Measurements from ENCODE around the gene EIPR1. TPM values are rescaled to one million over a fixed set of nuclear protein-coding genes. Genes with fewer than 3 reads are reported as not detected.

Gene EIPR1
- total and polyA plus RNA-seq, 2 of the 4 experiments (the other 2 are of a cell fraction): 46.5 to 67.4 TPM

- H3K36me3 ChIP-seq (ENCODE audit: control insufficient read depth, insufficient read depth, low read length): peaks cover 5% of the 10 kb centered on the region; the same call in 1 of the 2 replicates
- dilution Hi-C loops (cut with HindIII; ENCODE audit: low sequenced_read_pairs, unreplicated experiment): no loop called here
These were observed 119.8 kb downstream of the EIPR1 start for GRCh38 chr2:3257826-3258225.

More at GRCh38 chr2:3257826-3258225, 119.8 kb downstream of the EIPR1 start:
- no peak overlapping the region for H3K23ac ChIP-seq (ENCODE audit: low read depth, low read length)
- H2AK9ac ChIP-seq (replicated peaks; ENCODE audit: low read depth, low read length, poor library complexity): no peak overlapping the region
- H2AK5ac ChIP-seq (ENCODE audit: low read depth, low read length): no peak overlapping the region
- no peak overlapping the region for H4K91ac ChIP-seq (ENCODE audit: insufficient read depth, low read depth, low read length)
- no peak overlapping the region for H4K5ac ChIP-seq (ENCODE audit: low read depth, low read length)
- no peak overlapping the region for H3K18ac ChIP-seq (ENCODE audit: low read depth, low read length)
- POLR2A ChIA-PET (ENCODE audit: unreplicated experiment): no interaction called here
- H3K79me1 ChIP-seq (ENCODE audit: low read depth in 1 of 2, low read length in 2 of 2): peaks cover 2 to 6% of the 10 kb centered on the region in 2 experiments; a peak in 2 of 4 replicates
- H3K27me3 ChIP-seq (ENCODE audit: control insufficient read depth, insufficient read depth, low read length): no peaks in the 10 kb centered on the region
- H3K56ac ChIP-seq (ENCODE audit: extremely low read depth, insufficient read depth, low read length): no peak overlapping the region
- WGBS, 2 experiments (ENCODE audit: extremely low coverage in 2 of 2, insufficient read length in 1 of 2): 100% methylated on average over 1 of the region's 8 CpGs; no CpG with 5 or more reads in 1 of the 2 experiments
- H3K14ac ChIP-seq (replicated peaks; ENCODE audit: low read depth, low read length): no peak overlapping the region
- H3K4me3 ChIP-seq (ENCODE audit: insufficient read depth, low read depth, low read length): no peak overlapping the region
- in situ Hi-C loops (cut with MboI; ENCODE audit: low sequenced_read_pairs): no loop called here
- no peak overlapping the region for H2AFZ ChIP-seq (replicated peaks; ENCODE audit: low read length, poor library complexity)
- H2BK15ac ChIP-seq (ENCODE audit: low read depth, low read length): no peak overlapping the region
- ATAC-seq (ENCODE audit: low read depth): no peak
- H3K4me1 ChIP-seq (ENCODE audit: control insufficient read depth, insufficient read depth, low read length): no peaks in the 10 kb centered on the region; the same call in 1 of the 2 replicates
- no peak overlapping the region for H3K9ac ChIP-seq (ENCODE audit: low read depth, low read length)
- no peaks in the 10 kb centered on the region for H3K9me3 ChIP-seq (ENCODE audit: control insufficient read depth, insufficient read depth, low read length)
- no peak for TF ChIP-seq CEBPB (IDR thresholded peaks at IDR 0.05; ENCODE audit: low read depth, low read length)
- no peak for TF ChIP-seq MAZ (IDR thresholded peaks at IDR 0.05; ENCODE audit: borderline replicate concordance, low read depth, low read length)
- TF ChIP-seq SMC3 (IDR thresholded peaks at IDR 0.05; ENCODE audit: low read depth, low read length): no peak
- no peak for TF ChIP-seq ELK1 (IDR thresholded peaks at IDR 0.05; ENCODE audit: borderline replicate concordance, low read depth, low read length)
- TF ChIP-seq CTCF (conservative IDR thresholded peaks at IDR 0.05; ENCODE audit: low read depth, low read length): no peak
- no peak for TF ChIP-seq POLR2A (IDR thresholded peaks at IDR 0.05; ENCODE audit: low read depth, low read length)
- no peak for TF ChIP-seq FOS (IDR thresholded peaks at IDR 0.05; ENCODE audit: low read depth, low read length)
- TF ChIP-seq RCOR1 (IDR thresholded peaks at IDR 0.05; ENCODE audit: insufficient replicate concordance, low read length): no peak
- TF ChIP-seq NFE2L2 (IDR thresholded peaks at IDR 0.05; ENCODE audit: low read depth, low read length): no peak
- no peak for TF ChIP-seq RFX5 (IDR thresholded peaks at IDR 0.05; ENCODE audit: low read depth, low read length)
- TF ChIP-seq CHD1 (IDR thresholded peaks at IDR 0.05; ENCODE audit: low read depth, low read length): no peak
- no peak for TF ChIP-seq USF2 (IDR thresholded peaks at IDR 0.05; ENCODE audit: low read depth, low read length)
- no peak for TF ChIP-seq MXI1 (IDR thresholded peaks at IDR 0.05; ENCODE audit: borderline replicate concordance, low read depth, low read length)
- no peak for TF ChIP-seq MAFK (IDR thresholded peaks at IDR 0.05; ENCODE audit: low read depth, low read length)
- no peak for TF ChIP-seq RAD21 (IDR thresholded peaks at IDR 0.05; ENCODE audit: low read length)
- no peak overlapping the region for H3K4me2 ChIP-seq (ENCODE audit: low read depth, low read length)
- no peak overlapping the region for H2BK5ac ChIP-seq (ENCODE audit: low read depth, low read length, poor library complexity, severe bottlenecking)
- H2BK20ac ChIP-seq (ENCODE audit: low read depth, low read length): no peak overlapping the region
- H4K20me1 ChIP-seq (ENCODE audit: insufficient read depth, low read length): no peaks in the 10 kb centered on the region
- no peak overlapping the region for H4K8ac ChIP-seq (ENCODE audit: low read depth in 2 of 2, low read length in 2 of 2)
- DNase-seq: no peak
- no peak overlapping the region for H3K27ac ChIP-seq (ENCODE audit: insufficient read depth, low read length)
- no peak overlapping the region for H2BK120ac ChIP-seq (ENCODE audit: low read depth, low read length)
- no peaks in the 10 kb centered on the region for H3K9me1 ChIP-seq (ENCODE audit: insufficient read depth, low read length)
- CTCF ChIA-PET: no interaction called here
- BruUV-seq (replicated peaks): no TSS peak
- no peak overlapping the region for H3K4ac ChIP-seq (ENCODE audit: low read depth, low read length)
- intact Hi-C loops (cut with micrococcal nuclease): no loop called here

Measured in IMR-90 (cell line).